Hepatocyte (in vitro differentiated cells): ENCODE measurements around the gene CPE. TPM values are rescaled to one million over a fixed set of nuclear protein-coding genes. Genes with fewer than 3 reads are reported as not detected.

Source experiments
- DNase-seq: peaks from one replicate; pipeline ENCODE4 v3.0.0-alpha.2; 2016; ENCODE audit warnings: low spot score
- H2AFZ ChIP-seq: fragments of 200-600 bp; sonication (generic); 2 replicates; pipeline ENCODE4 v1.6.0; 2016; ENCODE audit warnings: antibody characterized with exemption, mild to moderate bottlenecking
- H3K27ac ChIP-seq: fragments of 200-600 bp; sonication (generic); 2 replicates; pipeline ENCODE4 v1.5.1; 2016; ENCODE audit warnings: mild to moderate bottlenecking
- H3K27me3 ChIP-seq: fragments of 200-600 bp; sonication (generic); 2 replicates; pipeline ENCODE4 v1.6.1; 2016
- H3K36me3 ChIP-seq: fragments of 200-600 bp; sonication (generic); replicated peaks from 2 replicates; pipeline ENCODE4 v1.5.1; 2016; ENCODE audit warnings: low read depth; ENCODE audit not compliant: insufficient read depth
- H3K4me1 ChIP-seq: fragments of 200-600 bp; sonication (generic); 2 replicates; pipeline ENCODE4 v1.5.1; 2016; ENCODE audit warnings: mild to moderate bottlenecking, moderate library complexity; ENCODE audit not compliant: insufficient read depth
- H3K4me2 ChIP-seq: fragments of 200-600 bp; sonication (generic); 2 replicates; pipeline ENCODE4 v1.6.0; 2016
- H3K4me3 ChIP-seq: fragments of 200-600 bp; sonication (generic); 2 replicates; pipeline ENCODE4 v1.5.1; 2016; ENCODE audit warnings: mild to moderate bottlenecking
- H3K79me2 ChIP-seq: fragments of 200-600 bp; sonication (generic); 2 replicates; pipeline ENCODE4 v1.6.0; 2017; ENCODE audit warnings: mild to moderate bottlenecking
- H3K9me2 ChIP-seq: fragments of 200-600 bp; sonication (generic); replicated peaks from 2 replicates; pipeline ENCODE4 v1.6.0; 2017; ENCODE audit warnings: mild to moderate bottlenecking; ENCODE audit not compliant: insufficient read depth
- H3K9me3 ChIP-seq: fragments of 200-600 bp; sonication (generic); 2 replicates; pipeline ENCODE4 v1.5.1; 2016; ENCODE audit warnings: low read depth, mild to moderate bottlenecking
- H4K20me1 ChIP-seq: fragments of 200-600 bp; sonication (generic); 2 replicates; pipeline ENCODE4 v1.6.0; 2016; ENCODE audit warnings: mild to moderate bottlenecking; ENCODE audit not compliant: insufficient read depth, poor library complexity, severe bottlenecking
- CTCF ChIP-seq: fragments of 200-600 bp; sonication (generic); IDR thresholded peaks from 2 replicates; pipeline ENCODE4 v1.5.1; 2016; ENCODE audit warnings: antibody characterized with exemption, mild to moderate bottlenecking; ENCODE audit not compliant: poor library complexity
- EZH2 ChIP-seq: fragments of 200-600 bp; sonication (generic); IDR thresholded peaks from 2 replicates; pipeline ENCODE4 v1.6.1; 2016; ENCODE audit warnings: antibody characterized with exemption, mild to moderate bottlenecking, borderline replicate concordance
- EZH2phosphoT487 ChIP-seq: fragments of 200-600 bp; sonication (generic); IDR thresholded peaks from one replicate; pipeline ENCODE4 v1.6.1; 2018; ENCODE audit warnings: antibody characterized with exemption, mild to moderate bottlenecking, low read depth, moderate library complexity; ENCODE audit not compliant: unreplicated experiment, severe bottlenecking
- WGBS: methylation state at CpG from one replicate; pipeline ENCODE4 v1.1.6; 2016; ENCODE audit warnings: low lambda C conversion rate; ENCODE audit errors: missing lambda C conversion rate; 5-methylcytosine and 5-hydroxymethylcytosine counted together
- polyA plus RNA-seq: library from polyadenylated mRNA; unstranded; fragments of >200 nt; fragmentation: Nextera tagmentation; extraction: Ambion mirVana; gene quantifications from 2 replicates; pipeline ENCODE4 v1.2.1, GENCODE V29; 2016
- total RNA-seq: library from RNA; depleted of rRNA; stranded (reverse); fragments of >200 nt; gene quantifications from 2 replicates; pipeline ENCODE4 v1.2.3, GENCODE V29; 2014

The CPE gene
- total and polyA plus RNA-seq, 2 experiments from 2014 or later: 66.4 to 106 TPM

GRCh38 chr4:165331359-165331758 is 47.4 kb upstream of the CPE start:
- no peak overlapping the region for H3K27ac ChIP-seq
- H3K9me3 ChIP-seq: no peaks in the 10 kb centered on the region
- DNase-seq: no peak
- no peaks in the 10 kb centered on the region for H3K36me3 ChIP-seq
- H3K27me3 ChIP-seq: no peaks in the 10 kb centered on the region
- H2AFZ ChIP-seq: no peak overlapping the region
- WGBS: 55% methylated on average over 1 of the region's 1 CpG
- peak overlapping the region; percentile 38 for H3K4me3 ChIP-seq
- peaks cover 16% of the 10 kb centered on the region for H3K4me1 ChIP-seq
- H3K79me2 ChIP-seq: peaks cover 88% of the 10 kb centered on the region
- H4K20me1 ChIP-seq: peaks cover 81% of the 10 kb centered on the region
- no peaks in the 10 kb centered on the region for H3K9me2 ChIP-seq
- TF ChIP-seq CTCF (no peak), EZH2 (no peak)
- peak overlapping the region; percentile 82 for H3K4me2 ChIP-seq

GRCh38 chr4:165331823-165332222 is 47.0 kb upstream of the CPE start:
- Histone ChIP-seq H3K4me3 (peak overlapping the region; percentile 38), H3K79me2 (peaks cover 92% of the 10 kb centered on the region), H3K27ac (no peak overlapping the region), H3K4me1 (peaks cover 14% of the 10 kb centered on the region), H3K27me3 (no peaks in the 10 kb centered on the region), H2AFZ (no peak overlapping the region), H3K36me3 (no peaks in the 10 kb centered on the region), H3K9me3 (no peaks in the 10 kb centered on the region), H4K20me1 (peaks cover 86% of the 10 kb centered on the region), H3K9me2 (no peaks in the 10 kb centered on the region), H3K4me2 (peak overlapping the region; percentile 82)
- no peak for TF ChIP-seq CTCF
- TF ChIP-seq EZH2: no peak
- TF ChIP-seq EZH2phosphoT487: no peak
- 73% methylated on average over 10 of the region's 10 CpGs for WGBS
- no peak for DNase-seq

DNA sequence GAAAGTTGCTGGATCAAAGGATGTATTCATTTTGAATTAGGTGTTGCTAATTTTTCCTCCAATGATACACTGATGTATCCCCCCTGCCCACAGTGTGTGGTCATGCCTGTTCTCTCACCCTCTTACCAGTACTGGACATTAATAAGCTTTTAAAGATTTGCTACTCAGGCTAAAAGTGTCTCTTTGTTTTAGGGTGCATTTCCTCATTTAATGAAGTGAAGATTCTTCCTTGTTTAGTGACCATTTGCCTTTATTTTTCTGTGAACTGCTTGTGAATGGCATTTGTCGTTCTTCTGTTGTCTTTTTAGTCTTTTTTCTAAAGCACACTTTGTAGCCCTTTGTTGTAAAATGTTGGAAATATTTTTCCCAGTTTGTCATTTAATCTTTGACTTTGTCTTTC is 46.3 kb upstream of the CPE start:
- H3K36me3 ChIP-seq: no peaks in the 10 kb centered on the region
- peaks cover 99% of the 10 kb centered on the region for H3K79me2 ChIP-seq
- H2AFZ ChIP-seq: no peak overlapping the region
- H3K27ac ChIP-seq: no peak overlapping the region
- H3K9me3 ChIP-seq: no peaks in the 10 kb centered on the region
- peak overlapping the region; percentile 38 for H3K4me3 ChIP-seq
- peaks cover 14% of the 10 kb centered on the region for H3K4me1 ChIP-seq
- TF ChIP-seq EZH2phosphoT487 (no peak), CTCF (no peak), EZH2 (no peak)
- H3K27me3 ChIP-seq: no peaks in the 10 kb centered on the region
- H4K20me1 ChIP-seq: peaks cover 93% of the 10 kb centered on the region
- H3K9me2 ChIP-seq: no peaks in the 10 kb centered on the region
- DNase-seq: no peak
- 71% methylated on average over 1 of the region's 1 CpG for WGBS
- peak overlapping the region; percentile 82 for H3K4me2 ChIP-seq
